ENCODE data around the gene USP10. TPM values are rescaled to one million over a fixed set of nuclear protein-coding genes. Genes with fewer than 3 reads are reported as not detected.

USP10 gene
- total RNA-seq: 36.5 and 47.9 TPM in 2 replicates

GRCh38 chr16:84699712-84700445 is at the start of gene USP10:
Gene USP10, plus strand, starts transcription at chr16:84700000. Its CDS starts 91 bp downstream, at chr16:84700091.

GRCh38 chr16:84819644-84820304 is 120.0 kb downstream of the USP10 start, which contains the start of gene CRISPLD2:
Gene CRISPLD2, plus strand, starts transcription at chr16:84819985. Its CDS starts 18,511 bp downstream, at chr16:84838496.

Other genes with a start within 250 kb of the USP10 start
- gene MEAK7, start 195.3 kb upstream of the USP10 start, total RNA-seq: 40.8 and 58.9 TPM in 2 replicates
- 21.2 and 91.3 TPM in 2 replicates for gene COTL1, start 81.9 kb upstream of the USP10 start, total RNA-seq
- 36.1 and 46.4 TPM in 2 replicates for gene KLHL36, start 51.5 kb upstream of the USP10 start, total RNA-seq
- gene CRISPLD2, start 120.0 kb downstream of the USP10 start, total RNA-seq: 254 and 376 TPM in 2 replicates

Measured in placental epithelial cell (primary cell).